SIG-M5 treated with dmso at 0.1 percent for 504 hours (cell line): Measurements from ENCODE around the gene TPX2.

Experiments used
- DNase-seq: peaks from one replicate; lab custom pipeline; 2025; ENCODE audit not compliant: unreplicated experiment; lab: John Stamatoyannopoulos, UW

The TPX2 gene

GRCh38 chr20:31831771-31832306 lies 92.7 kb downstream of the TPX2 start:
- no peak for DNase-seq

- DNase-seq: peak; percentile 14
Observed at GRCh38 chr20:31833130-31833930, 94.2 kb downstream of the TPX2 start.

GRCh38 chr20:31833931-31834521 lies 94.9 kb downstream of the TPX2 start:
- no peak for DNase-seq

GRCh38 chr20:31835554-31835953 lies 96.5 kb downstream of the TPX2 start:
- DNase-seq: no peak

GRCh38 chr20:31835977-31836852 lies 97.1 kb downstream of the TPX2 start:
- peak; percentile 59 for DNase-seq

- no peak for DNase-seq
Observed at GRCh38 chr20:31836853-31837608, 97.9 kb downstream of the TPX2 start.

- DNase-seq: no peak
Observed at GRCh38 chr20:31837896-31838397, 98.9 kb downstream of the TPX2 start.

- DNase-seq: peak; percentile 34
Observed at GRCh38 chr20:31838646-31839292, 99.7 kb downstream of the TPX2 start.

- no peak for DNase-seq
Observed at GRCh38 chr20:31839782-31840487, 100.8 kb downstream of the TPX2 start.

GRCh38 chr20:31840906-31841816 lies 102.1 kb downstream of the TPX2 start:
- DNase-seq: no peak

- DNase-seq: no peak
Observed at GRCh38 chr20:31841928-31842327, 102.8 kb downstream of the TPX2 start.

- DNase-seq: no peak
Observed at GRCh38 chr20:31842471-31843157, 103.5 kb downstream of the TPX2 start.

- no peak for DNase-seq
Observed at GRCh38 chr20:31843288-31843687, 104.2 kb downstream of the TPX2 start.

GRCh38 chr20:31843881-31844280 lies 104.8 kb downstream of the TPX2 start:
- no peak for DNase-seq

GRCh38 chr20:31844737-31845299 lies 105.7 kb downstream of the TPX2 start:
- no peak for DNase-seq

- no peak for DNase-seq
Observed at GRCh38 chr20:31845300-31845863, 106.3 kb downstream of the TPX2 start, which contains the start of gene FOXS1. FOXS1 (minus strand) TSS chr20:31845604; CDS start chr20:31845542, 62 bp downstream.

GRCh38 chr20:31846793-31847138 lies 107.7 kb downstream of the TPX2 start:
- DNase-seq: no peak
